GM18505 (cell line): ENCODE data around the gene COPB2.
"Not testable (repeated sequence)": the region's sequence is repeated elsewhere in the genome, so short reads cannot be mapped to it uniquely, and the experiment has no call there.

Source experiments
- ATAC-seq: cut with Tn5 transposase; IDR thresholded peaks from one replicate; pipeline ENCODE4 v1.9.1; 2021; ENCODE audit not compliant: unreplicated experiment
- POLR2A ChIP-seq: IDR thresholded peaks from 4 replicates; pipeline ENCODE4 v1.6.1; 2011; ENCODE audit warnings: borderline replicate concordance; ENCODE audit not compliant: insufficient read depth, insufficient read length; ENCODE audit errors: extremely low read depth

The COPB2 gene

GRCh38 chr3:139396707-139397106, 7.3 kb upstream of the COPB2 start:
- no peak for ATAC-seq
- TF ChIP-seq POLR2A: no peak

- no peak for TF ChIP-seq POLR2A
Observed at GRCh38 chr3:139394116-139394515, 4.7 kb upstream of the COPB2 start.

GRCh38 chr3:139388821-139389551, 461 bp downstream of the COPB2 start:
- no peak for TF ChIP-seq POLR2A
- no peak for ATAC-seq

More at GRCh38 chr3:139394116-139394515, 4.7 kb upstream of the COPB2 start:
- ATAC-seq: no peak

- ATAC-seq: no peak
- no peak for TF ChIP-seq POLR2A
Observed at GRCh38 chr3:139388077-139388476, 1.4 kb downstream of the COPB2 start.

GRCh38 chr3:139382291-139382690, 7.2 kb downstream of the COPB2 start:
- not testable (repeated sequence) for ATAC-seq

GRCh38 chr3:139380575-139380974, 8.9 kb downstream of the COPB2 start:
- no peak for ATAC-seq
- TF ChIP-seq POLR2A: no peak

GRCh38 chr3:139378587-139379241, 10.7 kb downstream of the COPB2 start:
- ATAC-seq: no peak
- no peak for TF ChIP-seq POLR2A

GRCh38 chr3:139377378-139377777, 12.1 kb downstream of the COPB2 start:
- ATAC-seq: no peak
- TF ChIP-seq POLR2A: no peak

GRCh38 chr3:139374099-139374498, 15.3 kb downstream of the COPB2 start:
- no peak for TF ChIP-seq POLR2A
- ATAC-seq: no peak

- no peak for TF ChIP-seq POLR2A
- no peak for ATAC-seq
Observed at GRCh38 chr3:139364549-139364948, 24.9 kb downstream of the COPB2 start.

- no peak for ATAC-seq
- TF ChIP-seq POLR2A: no peak
Observed at GRCh38 chr3:139361276-139361675, 28.2 kb downstream of the COPB2 start.

GRCh38 chr3:139358841-139359562, 30.4 kb downstream of the COPB2 start:
- no peak for TF ChIP-seq POLR2A
- ATAC-seq: no peak

GRCh38 chr3:139357899-139358298, 31.5 kb downstream of the COPB2 start:
- ATAC-seq: no peak
- TF ChIP-seq POLR2A: no peak

GRCh38 chr3:139355891-139356290, 33.6 kb downstream of the COPB2 start:
- ATAC-seq: no peak
- no peak for TF ChIP-seq POLR2A
